Testis (tissue), 2 donors: ENCODE measurements around the gene GUCA2A.

Source experiments
- CTCF ChIP-seq, 3 experiments: fragments of 450-650 bp in 2 of 3; fragments of 200-600 bp in 1 of 3; sonication (generic) in 1 of 3; IDR thresholded peaks; one replicate each; pipeline ENCODE4 v1.5.1; 2016 to 2019; ENCODE audit warnings: antibody characterized with exemption in 3 of 3, mild to moderate bottlenecking in 2 of 3, moderate library complexity in 1 of 3
- POLR2A ChIP-seq: fragments of 450-650 bp; IDR thresholded peaks from one replicate; pipeline ENCODE4 v1.6.1; 2017; ENCODE audit warnings: antibody characterized with exemption, mild to moderate bottlenecking, moderate library complexity

- TF ChIP-seq CTCF (IDR thresholded peaks at IDR 0.05) (no peak), POLR2A (no peak)
These were observed 36.0 kb downstream of the GUCA2A start for GRCh38 chr1:42128499-42128898.
